ENCODE measurements around the gene LGALSL.

GRCh38 chr2:64440843-64441242, 13.1 kb upstream of the LGALSL start:
- TF ChIP-seq CTCF (conservative IDR thresholded peaks at IDR 0.05; ENCODE audit: low read depth, low read length) (no peak), EZH2 (IDR thresholded peaks at IDR 0.05; ENCODE audit: borderline replicate concordance, low read depth, low read length, poor library complexity, severe bottlenecking) (no peak)
